HCT116 (cell line): ENCODE data around the gene PDZD8.

Experiments used
- CBX3 ChIP-seq: IDR thresholded peaks from 2 replicates; pipeline ENCODE4 v1.6.1; 2012; ENCODE audit warnings: low read depth
- EZH2 ChIP-seq: fragments of 200-600 bp; sonication (generic); IDR thresholded peaks from 2 replicates; pipeline ENCODE4 v1.6.1; 2017; ENCODE audit warnings: antibody characterized with exemption, mixed run types
- EZH2phosphoT487 ChIP-seq: fragments of 200-600 bp; IDR thresholded peaks from 2 replicates; pipeline ENCODE4 v1.6.1; 2018; ENCODE audit warnings: antibody characterized with exemption, borderline replicate concordance
- POLR2A ChIP-seq: IDR thresholded peaks from 2 replicates; pipeline ENCODE4 v1.7.0; 2011; ENCODE audit warnings: borderline replicate concordance; ENCODE audit not compliant: insufficient read depth, insufficient read length; ENCODE audit errors: extremely low read depth
- SRF ChIP-seq: IDR thresholded peaks from 2 replicates; pipeline ENCODE4 v1.6.1; 2012; ENCODE audit warnings: low read depth
- YY1 ChIP-seq: IDR thresholded peaks from 2 replicates; pipeline ENCODE4 v1.6.1; 2011; ENCODE audit warnings: low read length, low read depth, moderate library complexity, mild to moderate bottlenecking; ENCODE audit not compliant: insufficient replicate concordance; ENCODE audit errors: extremely low read depth
- TF ChIP-seq, protein P1 (sequence below), 3 experiments: fragments of 200-600 bp in 1 of 3; sonication (generic) in 1 of 3; IDR thresholded peaks in 2 of 3; conservative IDR thresholded peaks in 1 of 3; 2 replicates each; pipeline ENCODE4 v1.5.1; 2012 to 2017; ENCODE audit warnings: low read depth in 2 of 3, low read length in 2 of 3, antibody characterized with exemption in 1 of 3, borderline replicate concordance in 1 of 3, control low read depth in 1 of 3, mild to moderate bottlenecking in 1 of 3, mixed read lengths in 1 of 3, mixed run types in 1 of 3, moderate library complexity in 1 of 3; ENCODE audit not compliant: insufficient read depth in 1 of 3
- TF ChIP-seq, protein P2 (sequence below): IDR thresholded peaks from 2 replicates; pipeline ENCODE4 v1.6.1; 2012; ENCODE audit warnings: low read depth

- TF ChIP-seq, protein P1, sequence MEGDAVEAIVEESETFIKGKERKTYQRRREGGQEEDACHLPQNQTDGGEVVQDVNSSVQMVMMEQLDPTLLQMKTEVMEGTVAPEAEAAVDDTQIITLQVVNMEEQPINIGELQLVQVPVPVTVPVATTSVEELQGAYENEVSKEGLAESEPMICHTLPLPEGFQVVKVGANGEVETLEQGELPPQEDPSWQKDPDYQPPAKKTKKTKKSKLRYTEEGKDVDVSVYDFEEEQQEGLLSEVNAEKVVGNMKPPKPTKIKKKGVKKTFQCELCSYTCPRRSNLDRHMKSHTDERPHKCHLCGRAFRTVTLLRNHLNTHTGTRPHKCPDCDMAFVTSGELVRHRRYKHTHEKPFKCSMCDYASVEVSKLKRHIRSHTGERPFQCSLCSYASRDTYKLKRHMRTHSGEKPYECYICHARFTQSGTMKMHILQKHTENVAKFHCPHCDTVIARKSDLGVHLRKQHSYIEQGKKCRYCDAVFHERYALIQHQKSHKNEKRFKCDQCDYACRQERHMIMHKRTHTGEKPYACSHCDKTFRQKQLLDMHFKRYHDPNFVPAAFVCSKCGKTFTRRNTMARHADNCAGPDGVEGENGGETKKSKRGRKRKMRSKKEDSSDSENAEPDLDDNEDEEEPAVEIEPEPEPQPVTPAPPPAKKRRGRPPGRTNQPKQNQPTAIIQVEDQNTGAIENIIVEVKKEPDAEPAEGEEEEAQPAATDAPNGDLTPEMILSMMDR (IDR thresholded peaks at IDR 0.05 in 2 of 3, conservative IDR thresholded peaks at IDR 0.05 in 1 of 3; ENCODE audit: borderline replicate concordance in 1 of 3, insufficient read depth in 1 of 3, low read depth in 2 of 3, low read length in 2 of 3), result no peak
- TF ChIP-seq CBX3 (no peak), EZH2phosphoT487 (no peak), POLR2A (no peak), YY1 (no peak), EZH2 (no peak), SRF (no peak)
- TF ChIP-seq, protein P2, sequence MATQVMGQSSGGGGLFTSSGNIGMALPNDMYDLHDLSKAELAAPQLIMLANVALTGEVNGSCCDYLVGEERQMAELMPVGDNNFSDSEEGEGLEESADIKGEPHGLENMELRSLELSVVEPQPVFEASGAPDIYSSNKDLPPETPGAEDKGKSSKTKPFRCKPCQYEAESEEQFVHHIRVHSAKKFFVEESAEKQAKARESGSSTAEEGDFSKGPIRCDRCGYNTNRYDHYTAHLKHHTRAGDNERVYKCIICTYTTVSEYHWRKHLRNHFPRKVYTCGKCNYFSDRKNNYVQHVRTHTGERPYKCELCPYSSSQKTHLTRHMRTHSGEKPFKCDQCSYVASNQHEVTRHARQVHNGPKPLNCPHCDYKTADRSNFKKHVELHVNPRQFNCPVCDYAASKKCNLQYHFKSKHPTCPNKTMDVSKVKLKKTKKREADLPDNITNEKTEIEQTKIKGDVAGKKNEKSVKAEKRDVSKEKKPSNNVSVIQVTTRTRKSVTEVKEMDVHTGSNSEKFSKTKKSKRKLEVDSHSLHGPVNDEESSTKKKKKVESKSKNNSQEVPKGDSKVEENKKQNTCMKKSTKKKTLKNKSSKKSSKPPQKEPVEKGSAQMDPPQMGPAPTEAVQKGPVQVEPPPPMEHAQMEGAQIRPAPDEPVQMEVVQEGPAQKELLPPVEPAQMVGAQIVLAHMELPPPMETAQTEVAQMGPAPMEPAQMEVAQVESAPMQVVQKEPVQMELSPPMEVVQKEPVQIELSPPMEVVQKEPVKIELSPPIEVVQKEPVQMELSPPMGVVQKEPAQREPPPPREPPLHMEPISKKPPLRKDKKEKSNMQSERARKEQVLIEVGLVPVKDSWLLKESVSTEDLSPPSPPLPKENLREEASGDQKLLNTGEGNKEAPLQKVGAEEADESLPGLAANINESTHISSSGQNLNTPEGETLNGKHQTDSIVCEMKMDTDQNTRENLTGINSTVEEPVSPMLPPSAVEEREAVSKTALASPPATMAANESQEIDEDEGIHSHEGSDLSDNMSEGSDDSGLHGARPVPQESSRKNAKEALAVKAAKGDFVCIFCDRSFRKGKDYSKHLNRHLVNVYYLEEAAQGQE, result peak; percentile 29
Observed at GRCh38 chr10:117254338-117254737, 120.9 kb downstream of the PDZD8 start.
